Measurements from ENCODE around the gene ATP5MC3. TPM values are rescaled to one million over a fixed set of nuclear protein-coding genes. Genes with fewer than 3 reads are reported as not detected.

Gene ATP5MC3
- total and polyA plus RNA-seq, 11 donors = 474 to 1,123 (median 1,066) TPM

- peak overlapping the region in 9 of 12 donors; percentile 71 to 94 (median 87) for H3K4me3 ChIP-seq
- H3K9me3 ChIP-seq = no peaks in the 10 kb centered on the region
- WGBS, 4 donors = 41 to 44% (median 43%) methylated on average over 9 of the region's 9 CpGs
- intact Hi-C loops (cut with DNase I) = loop anchor here in 3 of 10 donors (5.0 to 10.0 kb wide), 4 partner anchors 34 to 162 kb away; partner anchors contain the start of gene CHN1 (in 1 of the 3)
- H3K4me1 ChIP-seq = peaks cover 0 to 38% (median 14%) of the 10 kb centered on the region in 12 donors
- peak overlapping the region in 6 of 12 donors; percentile 92 to 99 (median 96) for H3K27ac ChIP-seq
- no peaks in the 10 kb centered on the region for H3K36me3 ChIP-seq
- no peaks in the 10 kb centered on the region for H3K27me3 ChIP-seq
- ATAC-seq = no peak
- DNase-seq = no peak
- TF ChIP-seq POLR2A (IDR thresholded peaks at IDR 0.05) (no peak), CTCF (IDR thresholded peaks at IDR 0.05) (no peak)
Measured at GRCh38 chr2:175166216-175166824, 15.2 kb downstream of the ATP5MC3 start.

GRCh38 chr2:175164235-175164634 is 17.3 kb downstream of the ATP5MC3 start:
- H3K27me3 ChIP-seq = no peaks in the 10 kb centered on the region
- no peak for TF ChIP-seq POLR2A (IDR thresholded peaks at IDR 0.05)
- TF ChIP-seq CTCF (IDR thresholded peaks at IDR 0.05) = no peak
- ATAC-seq (no peak), DNase-seq (no peak)
- no peak overlapping the region for H3K4me3 ChIP-seq
- intact Hi-C loops (cut with DNase I) = loop anchor here in 2 of 10 donors (10.0 kb wide), 2 partner anchors 49 to 159 kb away; partner anchors contain the start of gene CHN1 (in 1 of the 2)
- H3K9me3 ChIP-seq = no peaks in the 10 kb centered on the region
- H3K27ac ChIP-seq = no peak overlapping the region
- no peaks in the 10 kb centered on the region for H3K36me3 ChIP-seq
- H3K4me1 ChIP-seq = peaks cover 0 to 35% (median 14%) of the 10 kb centered on the region in 12 donors
- 94 to 95% (median 95%) methylated on average over 8 of the region's 8 CpGs for WGBS, 4 donors

- TF ChIP-seq POLR2A (IDR thresholded peaks at IDR 0.05) (no peak), CTCF (IDR thresholded peaks at IDR 0.05) (no peak)
- no peak for ATAC-seq
- Histone ChIP-seq H3K9me3 (no peaks in the 10 kb centered on the region), H3K27ac (no peak overlapping the region), H3K27me3 (no peaks in the 10 kb centered on the region), H3K4me3 (no peak overlapping the region), H3K4me1 (peaks cover 0 to 32% (median 9%) of the 10 kb centered on the region in 12 donors), H3K36me3 (peaks cover 0 to 8% (median 0%) of the 10 kb centered on the region in 9 donors)
- no peak for DNase-seq
- intact Hi-C loops (cut with DNase I) = no loop called here
- 93 to 100% (median 97%) methylated on average over 4 of the region's 4 CpGs for WGBS, 4 donors
Measured at GRCh38 chr2:175158894-175159293, 22.6 kb downstream of the ATP5MC3 start.

GRCh38 chr2:175156534-175156933 is 25.0 kb downstream of the ATP5MC3 start:
- 55 to 68% (median 63%) methylated on average over 5 of the region's 5 CpGs for WGBS, 4 donors
- no peaks in the 10 kb centered on the region for H3K9me3 ChIP-seq
- intact Hi-C loops (cut with DNase I) = no loop called here
- TF ChIP-seq CTCF (IDR thresholded peaks at IDR 0.05) (no peak), POLR2A (IDR thresholded peaks at IDR 0.05) (no peak)
- H3K36me3 ChIP-seq = peaks cover 0 to 8% (median 0%) of the 10 kb centered on the region in 9 donors
- no peak overlapping the region for H3K27ac ChIP-seq
- H3K27me3 ChIP-seq = no peaks in the 10 kb centered on the region
- H3K4me1 ChIP-seq = peaks cover 0 to 49% (median 18%) of the 10 kb centered on the region in 12 donors
- H3K4me3 ChIP-seq = no peak overlapping the region
- DNase-seq = peak in 2 of 5 donors; percentile 23 to 39
- peak in 1 of 4 donors; percentile 34 for ATAC-seq

Data from heart left ventricle (tissue), 16 donors.